Mesendoderm (in vitro differentiated cells): ENCODE measurements around the gene STPG1.

ENCODE experiments used
- DNase-seq: peaks from one replicate; pipeline ENCODE4 v3.0.0; 2013
- H2AK5ac ChIP-seq: 2 replicates; pipeline ENCODE4 v1.6.1; 2013; ENCODE audit warnings: low read length, inconsistent platforms
- H2BK120ac ChIP-seq: 2 replicates; pipeline ENCODE4 v1.6.1; 2013; ENCODE audit warnings: low read depth, mild to moderate bottlenecking, low read length, moderate library complexity, mixed read lengths
- H2BK15ac ChIP-seq: replicated peaks from 2 replicates; pipeline ENCODE4 v1.6.1; 2013; ENCODE audit warnings: low read depth, mild to moderate bottlenecking, moderate library complexity
- H2BK5ac ChIP-seq: 2 replicates; pipeline ENCODE4 v1.6.1; 2013; ENCODE audit warnings: low read length, inconsistent platforms
- H3K18ac ChIP-seq: 2 replicates; pipeline ENCODE4 v1.6.1; 2013; ENCODE audit warnings: mild to moderate bottlenecking, low read length, mixed read lengths
- H3K23ac ChIP-seq: one replicate; pipeline ENCODE4 v1.6.1; 2013; ENCODE audit warnings: low read length
- H3K27ac ChIP-seq: 2 replicates; pipeline ENCODE4 v1.5.1; 2013; ENCODE audit warnings: low read depth, mild to moderate bottlenecking, inconsistent platforms, low read length, moderate library complexity
- H3K27me3 ChIP-seq: 2 replicates; pipeline ENCODE4 v1.6.1; 2013; ENCODE audit warnings: low read length, control low read depth, mild to moderate bottlenecking, inconsistent platforms; ENCODE audit not compliant: insufficient read depth, poor library complexity
- H3K36me3 ChIP-seq: 2 replicates; pipeline ENCODE4 v1.6.1; 2013; ENCODE audit warnings: low read length, inconsistent platforms; ENCODE audit not compliant: control insufficient read depth, insufficient read depth
- H3K4ac ChIP-seq: one replicate; pipeline ENCODE4 v1.6.1; 2013; ENCODE audit warnings: low read depth, mild to moderate bottlenecking, low read length, moderate library complexity
- H3K4me1 ChIP-seq: 2 replicates; pipeline ENCODE4 v1.6.1; 2013; ENCODE audit warnings: low read depth, low read length, inconsistent platforms; ENCODE audit not compliant: control insufficient read depth
- H3K4me2 ChIP-seq: 2 replicates; pipeline ENCODE4 v1.6.1; 2013; ENCODE audit warnings: low read length
- H3K4me3 ChIP-seq: 2 replicates; pipeline ENCODE4 v1.5.1; 2013; ENCODE audit warnings: mild to moderate bottlenecking, low read length
- H3K56ac ChIP-seq: one replicate; pipeline ENCODE4 v1.6.1; 2013; ENCODE audit warnings: low read length
- H3K79me1 ChIP-seq: 2 replicates; pipeline ENCODE4 v1.6.1; 2013; ENCODE audit warnings: low read length, inconsistent platforms
- H3K79me2 ChIP-seq: 2 replicates; pipeline ENCODE4 v1.6.1; 2013; ENCODE audit warnings: mild to moderate bottlenecking, low read length; ENCODE audit not compliant: control insufficient read depth, insufficient read depth
- H3K9ac ChIP-seq: 2 replicates; pipeline ENCODE4 v1.6.1; 2013; ENCODE audit warnings: low read length, inconsistent platforms
- H4K5ac ChIP-seq: one replicate; pipeline ENCODE4 v1.6.1; 2013; ENCODE audit warnings: low read length
- H4K8ac ChIP-seq: one replicate; pipeline ENCODE4 v1.6.1; 2013; ENCODE audit warnings: low read depth, mild to moderate bottlenecking, control low read depth, low read length, moderate library complexity
- WGBS: extraction: QIAGEN DNeasy Blood & Tissue Kit; methylation state at CpG from one replicate; pipeline ENCODE4 v1.1.7; 2013; ENCODE audit warnings: low lambda C conversion rate, missing lambda C conversion rate; ENCODE audit not compliant: insufficient coverage; ENCODE audit errors: extremely low coverage; 5-methylcytosine and 5-hydroxymethylcytosine counted together

Gene STPG1

DNA sequence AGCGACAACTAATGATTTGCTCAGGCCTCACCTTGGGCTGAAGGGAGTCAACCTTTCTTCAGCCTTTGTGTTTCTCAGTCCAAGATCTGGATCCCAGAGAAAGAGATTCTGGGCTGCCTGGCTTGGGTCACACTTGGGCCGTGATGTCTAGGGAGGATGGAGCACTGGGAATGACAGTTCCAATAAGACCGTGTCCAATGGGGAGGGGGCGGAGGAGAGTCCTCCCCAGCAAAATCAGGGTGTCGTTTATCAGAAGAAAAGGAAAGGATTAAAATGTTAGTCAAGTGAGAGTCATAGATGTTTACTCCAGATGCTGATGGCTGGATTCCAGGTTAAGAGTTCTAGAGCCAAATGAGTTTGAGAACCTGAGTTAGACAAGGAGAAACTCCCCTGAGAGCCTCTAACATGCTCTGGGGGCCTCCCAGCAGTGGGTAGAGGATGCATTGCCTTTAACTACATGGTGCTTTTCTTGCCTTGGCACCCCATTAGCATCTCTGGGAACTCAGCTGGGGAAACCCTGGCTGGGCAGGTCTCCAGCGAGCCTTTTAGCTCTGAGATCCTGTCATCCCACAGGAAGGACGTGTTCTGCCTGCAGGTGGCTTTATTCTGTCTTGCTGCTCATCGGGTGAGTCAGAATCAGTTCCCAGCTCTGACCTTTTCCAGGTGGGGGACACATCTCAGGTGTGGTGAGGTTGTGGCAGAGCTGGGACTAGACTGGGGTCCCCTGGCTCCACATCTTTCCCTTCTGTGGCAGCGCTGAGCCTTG is 24.2 kb upstream of the STPG1 start:
- Histone ChIP-seq H3K4me1 (peaks cover 3% of the 10 kb centered on the region), H3K4ac (no peak overlapping the region), H3K79me2 (no peaks in the 10 kb centered on the region), H3K56ac (no peak overlapping the region), H3K4me2 (no peak overlapping the region), H4K8ac (no peak overlapping the region), H3K18ac (no peak overlapping the region), H3K27ac (no peak overlapping the region), H2BK15ac (no peak overlapping the region), H2BK5ac (no peak overlapping the region), H2AK5ac (no peak overlapping the region), H3K36me3 (peaks cover 2% of the 10 kb centered on the region), H3K27me3 (no peaks in the 10 kb centered on the region), H3K4me3 (no peak overlapping the region), H2BK120ac (no peak overlapping the region), H4K5ac (no peak overlapping the region), H3K79me1 (no peaks in the 10 kb centered on the region), H3K23ac (no peak overlapping the region), H3K9ac (no peak overlapping the region)
- WGBS, result no CpG with 5 or more reads among the region's 9 CpGs
- DNase-seq, result no peak

DNA sequence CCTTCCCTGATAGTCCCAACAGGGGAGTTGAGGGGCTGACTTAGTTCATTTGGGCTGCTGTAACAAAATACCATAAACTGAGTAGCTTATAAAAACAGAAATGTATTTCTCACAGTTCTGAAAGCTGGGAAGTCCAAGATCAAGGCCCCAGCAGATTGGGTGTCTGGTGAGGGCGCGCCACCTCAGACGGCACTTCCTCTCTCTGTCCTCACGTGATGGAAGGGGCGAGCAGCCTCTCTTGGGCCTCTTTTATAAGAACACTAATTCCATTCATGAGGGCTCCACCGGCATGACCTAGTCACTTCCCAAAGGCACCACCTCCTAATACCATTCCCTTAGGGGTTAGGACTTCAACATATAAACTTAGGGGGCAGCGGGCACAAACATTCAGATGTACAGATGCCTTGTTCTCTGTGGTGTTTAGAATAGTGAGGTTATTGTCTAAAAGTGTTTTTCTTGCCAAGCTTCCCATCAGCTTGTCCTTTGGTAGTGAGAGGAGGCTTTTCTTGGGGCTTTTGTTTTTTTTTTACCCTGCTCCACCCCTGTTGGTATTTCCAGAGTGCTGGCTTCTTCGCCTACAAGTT is 22.3 kb upstream of the STPG1 start:
- peaks cover 2% of the 10 kb centered on the region for H3K36me3 ChIP-seq

DNA sequence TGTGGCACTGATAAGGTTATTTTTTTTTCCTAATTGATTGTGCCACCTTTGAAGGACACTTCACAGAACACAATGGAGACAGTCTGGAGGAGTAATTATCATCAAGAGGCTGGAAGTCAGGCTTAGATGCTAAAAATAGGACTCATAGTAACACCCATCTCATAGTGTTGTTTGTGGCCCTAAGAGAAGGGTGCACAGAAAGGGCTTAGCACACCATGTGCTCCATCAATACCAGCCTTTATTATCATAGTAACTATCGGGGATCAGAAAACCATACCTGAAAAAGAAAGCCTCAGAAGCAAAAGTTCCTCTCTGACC is 13.9 kb upstream of the STPG1 start:
- no peak overlapping the region for H2BK120ac ChIP-seq
- H3K27ac ChIP-seq, result no peak overlapping the region
- no peaks in the 10 kb centered on the region for H3K4me1 ChIP-seq
- WGBS, result no CpG with 5 or more reads among the region's 1 CpG
- no peak overlapping the region for H3K4ac ChIP-seq
- no peak overlapping the region for H3K9ac ChIP-seq
- H4K8ac ChIP-seq, result no peak overlapping the region
- H3K36me3 ChIP-seq, result no peaks in the 10 kb centered on the region
- no peak overlapping the region for H3K23ac ChIP-seq
- no peak overlapping the region for H3K4me2 ChIP-seq
- H2BK5ac ChIP-seq, result no peak overlapping the region
- H3K56ac ChIP-seq, result no peak overlapping the region
- H2BK15ac ChIP-seq, result no peak overlapping the region
- H3K4me3 ChIP-seq, result no peak overlapping the region
- no peak for DNase-seq
- no peaks in the 10 kb centered on the region for H3K79me1 ChIP-seq
- H4K5ac ChIP-seq, result no peak overlapping the region
- no peaks in the 10 kb centered on the region for H3K27me3 ChIP-seq
- no peak overlapping the region for H2AK5ac ChIP-seq
- H3K79me2 ChIP-seq, result no peaks in the 10 kb centered on the region
- H3K18ac ChIP-seq, result no peak overlapping the region

More for the DNA sequence above, 22.3 kb upstream of the STPG1 start:
- H3K4me1 ChIP-seq, result peaks cover 3% of the 10 kb centered on the region
- H3K79me2 ChIP-seq, result no peaks in the 10 kb centered on the region
- H2BK120ac ChIP-seq, result no peak overlapping the region
- no peak overlapping the region for H3K23ac ChIP-seq
- H3K56ac ChIP-seq, result no peak overlapping the region
- no peak overlapping the region for H3K4me2 ChIP-seq
- H2BK5ac ChIP-seq, result no peak overlapping the region
- H3K4ac ChIP-seq, result no peak overlapping the region
- H2AK5ac ChIP-seq, result no peak overlapping the region
- no peak overlapping the region for H4K5ac ChIP-seq
- H3K27ac ChIP-seq, result no peak overlapping the region
- H3K9ac ChIP-seq, result no peak overlapping the region
- H3K27me3 ChIP-seq, result no peaks in the 10 kb centered on the region
- H3K18ac ChIP-seq, result no peak overlapping the region
- H3K4me3 ChIP-seq, result no peak overlapping the region
- WGBS, result no CpG with 5 or more reads among the region's 8 CpGs
- no peak for DNase-seq
- no peak overlapping the region for H2BK15ac ChIP-seq
- no peaks in the 10 kb centered on the region for H3K79me1 ChIP-seq
- no peak overlapping the region for H4K8ac ChIP-seq

DNA sequence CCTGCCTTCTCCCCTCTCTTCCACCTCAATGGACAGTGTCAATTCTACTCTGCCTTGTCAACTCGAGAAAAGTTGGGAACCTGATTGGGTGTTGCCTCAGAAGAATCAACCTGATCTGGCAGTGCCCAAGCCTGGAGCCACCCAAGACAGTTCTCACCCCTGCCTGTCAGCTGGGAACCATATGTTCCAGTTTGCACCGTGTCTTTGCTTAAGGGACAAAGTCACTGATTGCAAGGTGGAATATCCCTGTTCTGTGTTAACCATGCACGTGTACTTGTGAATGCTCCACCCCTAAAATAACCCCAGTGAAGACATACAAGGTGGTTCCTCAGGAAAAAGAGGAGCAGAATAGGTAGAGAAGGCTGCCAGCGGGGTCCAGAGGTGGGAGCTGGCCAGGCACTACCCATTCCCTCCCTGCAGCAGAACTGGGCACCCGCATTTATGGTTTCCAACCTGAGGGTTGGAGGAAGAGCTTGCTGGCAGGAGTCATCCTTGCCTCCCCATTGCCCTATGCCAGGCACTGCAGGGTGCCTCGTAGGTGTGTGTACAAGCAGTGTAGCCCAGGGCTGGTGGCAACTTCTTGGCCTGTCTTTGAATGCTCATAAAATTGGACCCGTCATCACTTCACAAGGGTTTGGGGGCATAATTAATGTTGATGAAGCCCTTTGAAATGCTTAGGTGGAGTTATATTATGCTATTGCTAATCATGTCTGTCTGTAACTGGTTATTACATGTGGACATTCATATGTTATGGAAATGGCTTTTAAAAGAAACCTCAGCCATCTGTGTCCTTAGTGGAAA is 13.4 kb upstream of the STPG1 start:
- Histone ChIP-seq H3K23ac (no peak overlapping the region), H3K79me2 (no peaks in the 10 kb centered on the region), H3K56ac (no peak overlapping the region), H3K18ac (no peak overlapping the region), H4K5ac (no peak overlapping the region), H3K27me3 (no peaks in the 10 kb centered on the region), H3K36me3 (no peaks in the 10 kb centered on the region), H3K4me2 (no peak overlapping the region), H2BK15ac (no peak overlapping the region), H3K79me1 (no peaks in the 10 kb centered on the region), H2BK120ac (no peak overlapping the region), H3K9ac (no peak overlapping the region), H2AK5ac (no peak overlapping the region), H3K4me3 (no peak overlapping the region), H3K4me1 (no peaks in the 10 kb centered on the region), H2BK5ac (no peak overlapping the region), H3K4ac (no peak overlapping the region), H3K27ac (no peak overlapping the region), H4K8ac (no peak overlapping the region)
- DNase-seq, result no peak
- no CpG with 5 or more reads among the region's 7 CpGs for WGBS

GRCh38 chr1:24425922-24426321 is 12.3 kb upstream of the STPG1 start:
- no peak overlapping the region for H2BK5ac ChIP-seq
- H3K4ac ChIP-seq, result no peak overlapping the region
- no peak overlapping the region for H2BK15ac ChIP-seq
- H3K4me2 ChIP-seq, result no peak overlapping the region
- H3K9ac ChIP-seq, result no peak overlapping the region
- no peak overlapping the region for H3K56ac ChIP-seq
- H2AK5ac ChIP-seq, result no peak overlapping the region
- no peaks in the 10 kb centered on the region for H3K36me3 ChIP-seq
- H4K5ac ChIP-seq, result no peak overlapping the region
- WGBS, result no CpG with 5 or more reads among the region's 7 CpGs
- no peak overlapping the region for H2BK120ac ChIP-seq
- H3K27ac ChIP-seq, result no peak overlapping the region
- no peak overlapping the region for H3K18ac ChIP-seq
- no peak for DNase-seq
- H3K23ac ChIP-seq, result no peak overlapping the region
- H4K8ac ChIP-seq, result no peak overlapping the region
- no peak overlapping the region for H3K4me3 ChIP-seq
- no peaks in the 10 kb centered on the region for H3K79me2 ChIP-seq
- no peaks in the 10 kb centered on the region for H3K4me1 ChIP-seq
- no peaks in the 10 kb centered on the region for H3K27me3 ChIP-seq
- H3K79me1 ChIP-seq, result no peaks in the 10 kb centered on the region
